ENCODE measurements around the gene PRRG4. TPM values are rescaled to one million over a fixed set of nuclear protein-coding genes. Genes with fewer than 3 reads are reported as not detected.

The PRRG4 gene
- total and polyA plus RNA-seq, 2 donors from 2014 or later: 6.4 to 18.4 TPM

DNA sequence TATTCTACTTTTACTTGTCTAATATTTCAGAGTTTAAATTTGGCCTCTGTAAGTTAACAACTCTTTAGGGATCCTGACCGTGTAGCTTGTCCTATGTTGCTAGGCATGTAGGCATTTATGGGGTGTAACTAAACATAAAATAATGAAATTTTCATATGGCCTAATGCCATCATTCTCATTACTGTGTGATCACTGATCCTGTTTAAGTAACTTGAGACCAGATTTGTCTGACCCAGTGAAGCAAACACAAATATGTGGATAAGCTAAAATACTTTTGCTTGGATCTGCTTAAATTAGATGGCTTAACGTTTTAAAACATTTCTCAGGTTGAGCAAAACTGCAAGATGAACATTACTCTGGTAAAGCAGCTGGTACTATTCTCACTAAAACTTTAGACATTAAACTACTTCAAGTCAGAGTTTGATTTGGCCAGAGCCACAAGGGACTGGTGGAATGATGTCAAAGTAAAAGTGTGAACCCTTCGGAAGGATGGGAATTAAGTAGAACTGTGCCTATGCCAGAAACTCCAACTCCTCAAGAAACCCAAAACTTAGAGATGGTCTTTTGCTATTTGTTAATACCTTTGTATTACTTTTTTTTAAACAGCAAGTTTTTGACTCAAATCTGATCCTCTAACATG lies 75.4 kb downstream of the PRRG4 start:
- H3K36me3 ChIP-seq (ENCODE audit: control insufficient read depth in 2 of 3, insufficient read depth in 3 of 3, low read length in 3 of 3): no peaks in the 10 kb centered on the region
- intact Hi-C loops (cut with DNase I): no loop called here
- H3K4me1 ChIP-seq (ENCODE audit: control insufficient read depth in 2 of 3, insufficient read depth in 2 of 3, low read depth in 1 of 3, low read length in 3 of 3): no peaks in the 10 kb centered on the region
- no peak for TF ChIP-seq CTCF (IDR thresholded peaks at IDR 0.05; ENCODE audit: borderline replicate concordance, extremely low read depth, insufficient read depth)
- peak in 2 of 5 donors; percentile 37 to 43 for DNase-seq
- no peak overlapping the region for H3K4me3 ChIP-seq (ENCODE audit: low read length in 3 of 3)
- no peaks in the 10 kb centered on the region for H3K9me3 ChIP-seq (ENCODE audit: control insufficient read depth in 2 of 3, insufficient read depth in 1 of 3, low read length in 3 of 3)
- FAIRE-seq: no peak
- no peaks in the 10 kb centered on the region for H3K27me3 ChIP-seq (ENCODE audit: control insufficient read depth, insufficient read depth, low read length)
- H3K9ac ChIP-seq (ENCODE audit: low read length in 3 of 3): no peak overlapping the region
- no peak overlapping the region for H3K27ac ChIP-seq (ENCODE audit: low read depth in 2 of 2, low read length in 2 of 2)

Other genes starting within 250 kb of the PRRG4 start
- gene EIF3M, start 246.1 kb upstream of the PRRG4 start, total RNA-seq: 168 TPM
- 300 TPM for gene EIF3M, start 246.1 kb upstream of the PRRG4 start, polyA plus RNA-seq (ENCODE audit: insufficient read depth, low read depth, low replicate concordance)
- gene CCDC73, start 35.3 kb upstream of the PRRG4 start, total RNA-seq: 0.25 TPM
- gene CCDC73, start 35.3 kb upstream of the PRRG4 start, polyA plus RNA-seq (ENCODE audit: insufficient read depth, low read depth, low replicate concordance): 0.47 TPM
- 27.4 TPM for gene QSER1, start 62.9 kb downstream of the PRRG4 start, total RNA-seq
- 2.8 TPM for gene QSER1, start 62.9 kb downstream of the PRRG4 start, polyA plus RNA-seq (ENCODE audit: insufficient read depth, low read depth, low replicate concordance)
- 2.4 TPM for gene DEPDC7, start 186.0 kb downstream of the PRRG4 start, total RNA-seq
- gene DEPDC7, start 186.0 kb downstream of the PRRG4 start, polyA plus RNA-seq (ENCODE audit: insufficient read depth, low read depth, low replicate concordance): 11.0 TPM
- gene TCP11L1, start 209.6 kb downstream of the PRRG4 start, total RNA-seq: 17.9 TPM
- 4.0 TPM for gene TCP11L1, start 209.6 kb downstream of the PRRG4 start, polyA plus RNA-seq (ENCODE audit: insufficient read depth, low read depth, low replicate concordance)

Measured in kidney (tissue), 14 donors.